ENCODE data around the gene CDK5RAP3. TPM values are rescaled to one million over a fixed set of nuclear protein-coding genes. Genes with fewer than 3 reads are reported as not detected.

Gene CDK5RAP3
- total and polyA plus RNA-seq, 2 of the 13 experiments (the other 11 are each of a cell fraction or from before 2014, with no cell fraction given): 128 to 154 TPM

DNA sequence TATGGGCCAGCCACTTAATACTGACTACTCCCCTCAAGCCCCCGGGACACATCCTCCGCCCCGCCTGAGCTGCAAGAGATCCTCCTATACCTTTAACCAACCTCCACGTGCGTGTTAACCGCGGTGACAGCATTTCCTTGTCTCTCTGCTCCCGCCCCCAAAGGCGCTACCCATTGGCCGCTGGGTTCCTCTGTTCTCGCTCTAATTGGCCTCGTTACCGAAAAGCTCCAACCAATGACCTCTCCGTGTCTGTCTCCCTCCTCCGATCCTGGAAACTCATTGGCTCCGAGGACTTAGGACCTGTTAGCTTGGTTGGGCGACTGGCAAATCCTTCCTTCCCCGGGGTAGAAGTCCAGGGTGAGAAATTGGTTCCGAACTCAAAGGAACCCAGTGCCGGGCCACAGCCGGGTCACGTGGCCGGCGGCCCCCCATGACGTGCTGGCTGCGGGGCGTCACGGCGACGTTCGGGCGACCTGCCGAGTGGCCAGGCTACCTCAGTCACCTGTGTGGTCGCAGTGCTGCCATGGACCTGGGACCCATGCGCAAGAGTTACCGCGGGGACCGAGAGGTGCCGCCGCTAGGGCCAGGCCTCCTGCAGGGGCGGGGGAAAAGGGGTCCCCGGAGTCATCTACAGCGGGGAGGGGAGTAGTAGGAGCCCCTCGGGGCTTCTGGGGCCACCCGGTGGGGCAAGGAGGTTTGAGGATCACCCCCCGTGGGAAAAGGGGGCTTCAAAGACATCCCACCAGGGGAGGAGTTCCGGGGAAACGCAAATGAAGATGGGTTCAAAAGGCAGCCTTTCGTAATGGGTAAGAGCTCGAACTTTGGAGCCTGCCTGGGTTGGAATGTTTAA, 29.4 kb upstream of the CDK5RAP3 start, which contains the start of gene PNPO (continued):
- TF ChIP-seq SAFB2 (CRISPR knock-in tag; IDR thresholded peaks at IDR 0.05; ENCODE audit: borderline replicate concordance, low read depth) (peak; percentile 28; the same call in 1 of the 2 replicates), BHLHE40 (IDR thresholded peaks at IDR 0.05; ENCODE audit: low read length) (peak; percentile 54), ZFP36L2 (CRISPR knock-in tag; IDR thresholded peaks at IDR 0.05) (peak; percentile 56; the same call in 1 of the 2 replicates), KDM6A (CRISPR knock-in tag; IDR thresholded peaks at IDR 0.05; ENCODE audit: low read depth) (no peak), ZNF318 (CRISPR knock-in tag; IDR thresholded peaks at IDR 0.05) (0 out of 2 replicates have a peak, but pooled peaks have one; percentile 11), ZBTB43 (CRISPR knock-in tag; conservative IDR thresholded peaks at IDR 0.05) (peak; percentile 95), ZNF276 (CRISPR knock-in tag; IDR thresholded peaks at IDR 0.05; ENCODE audit: low read depth) (peak; percentile 92; the same call in 1 of the 2 replicates), ZNF569 (CRISPR knock-in tag; IDR thresholded peaks at IDR 0.05; ENCODE audit: borderline replicate concordance) (peak; percentile 98; the same call in 1 of the 2 replicates), MAF1 (CRISPR knock-in tag; IDR thresholded peaks at IDR 0.05; ENCODE audit: borderline replicate concordance) (peak; percentile 84), PPARG (CRISPR knock-in tag; conservative IDR thresholded peaks at IDR 0.05) (no peak; the same call in 1 of the 2 replicates), HDAC1 (CRISPR knock-in tag; IDR thresholded peaks at IDR 0.05) (peak; percentile 99), CBX5 (CRISPR knock-in tag; IDR thresholded peaks at IDR 0.05; ENCODE audit: borderline replicate concordance) (no peak; the same call in 1 of the 2 replicates)
- TF ChIP-seq, protein P1, sequence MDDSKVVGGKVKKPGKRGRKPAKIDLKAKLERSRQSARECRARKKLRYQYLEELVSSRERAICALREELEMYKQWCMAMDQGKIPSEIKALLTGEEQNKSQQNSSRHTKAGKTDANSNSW (CRISPR knock-in tag; IDR thresholded peaks at IDR 0.05; ENCODE audit: borderline replicate concordance): peak; percentile 89; the same call in 1 of the 2 replicates
- TF ChIP-seq, protein P2, sequence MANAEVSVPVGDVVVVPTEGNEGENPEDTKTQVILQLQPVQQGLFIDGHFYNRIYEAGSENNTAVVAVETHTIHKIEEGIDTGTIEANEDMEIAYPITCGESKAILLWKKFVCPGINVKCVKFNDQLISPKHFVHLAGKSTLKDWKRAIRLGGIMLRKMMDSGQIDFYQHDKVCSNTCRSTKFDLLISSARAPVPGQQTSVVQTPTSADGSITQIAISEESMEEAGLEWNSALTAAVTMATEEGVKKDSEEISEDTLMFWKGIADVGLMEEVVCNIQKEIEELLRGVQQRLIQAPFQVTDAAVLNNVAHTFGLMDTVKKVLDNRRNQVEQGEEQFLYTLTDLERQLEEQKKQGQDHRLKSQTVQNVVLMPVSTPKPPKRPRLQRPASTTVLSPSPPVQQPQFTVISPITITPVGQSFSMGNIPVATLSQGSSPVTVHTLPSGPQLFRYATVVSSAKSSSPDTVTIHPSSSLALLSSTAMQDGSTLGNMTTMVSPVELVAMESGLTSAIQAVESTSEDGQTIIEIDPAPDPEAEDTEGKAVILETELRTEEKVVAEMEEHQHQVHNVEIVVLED (CRISPR knock-in tag; IDR thresholded peaks at IDR 0.05; ENCODE audit: borderline replicate concordance): peak; percentile 87
